Measurements from ENCODE around the gene USP30.
A peak's percentile ranks its signal among the peaks of the same experiment; 100 is the strongest.

The USP30 gene

DNA sequence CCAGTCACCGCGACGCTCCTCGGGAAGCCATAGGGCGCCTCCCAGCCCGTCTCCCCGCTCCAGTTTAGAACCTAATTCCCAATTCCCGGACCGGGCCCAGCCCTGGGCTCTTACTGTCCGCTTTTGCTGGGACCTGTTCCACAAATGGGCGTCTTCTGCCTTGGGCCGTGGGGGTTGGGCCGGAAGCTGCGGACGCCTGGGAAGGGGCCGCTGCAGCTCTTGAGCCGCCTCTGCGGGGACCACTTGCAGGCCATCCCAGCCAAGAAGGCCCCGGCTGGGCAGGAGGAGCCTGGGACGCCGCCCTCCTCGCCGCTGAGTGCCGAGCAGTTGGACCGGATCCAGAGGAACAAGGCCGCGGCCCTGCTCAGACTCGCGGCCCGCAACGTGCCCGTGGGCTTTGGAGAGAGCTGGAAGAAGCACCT, 45.8 kb downstream of the USP30 start:
- no peak for DNase-seq

DNA sequence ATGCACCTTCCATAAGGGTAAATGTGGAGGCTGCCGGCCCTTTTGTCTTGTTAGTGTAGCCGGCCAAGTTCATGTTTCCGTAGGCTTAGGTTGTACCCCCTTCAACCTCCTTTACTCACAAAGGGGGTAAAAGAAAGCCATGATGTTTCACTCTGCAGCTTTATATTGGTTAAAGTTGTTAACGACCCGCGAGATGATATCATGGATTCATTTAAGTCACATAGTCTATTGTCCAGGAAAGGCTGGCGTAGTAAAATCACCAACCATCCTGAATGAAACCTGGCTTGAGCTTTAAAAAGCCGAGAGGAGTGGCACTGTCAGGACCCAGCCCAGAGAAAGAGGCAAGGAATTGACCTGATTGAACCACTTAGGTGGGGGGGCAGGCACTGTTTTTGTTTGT, 46.3 kb downstream of the USP30 start:
- DNase-seq = peak; percentile 36

DNA sequence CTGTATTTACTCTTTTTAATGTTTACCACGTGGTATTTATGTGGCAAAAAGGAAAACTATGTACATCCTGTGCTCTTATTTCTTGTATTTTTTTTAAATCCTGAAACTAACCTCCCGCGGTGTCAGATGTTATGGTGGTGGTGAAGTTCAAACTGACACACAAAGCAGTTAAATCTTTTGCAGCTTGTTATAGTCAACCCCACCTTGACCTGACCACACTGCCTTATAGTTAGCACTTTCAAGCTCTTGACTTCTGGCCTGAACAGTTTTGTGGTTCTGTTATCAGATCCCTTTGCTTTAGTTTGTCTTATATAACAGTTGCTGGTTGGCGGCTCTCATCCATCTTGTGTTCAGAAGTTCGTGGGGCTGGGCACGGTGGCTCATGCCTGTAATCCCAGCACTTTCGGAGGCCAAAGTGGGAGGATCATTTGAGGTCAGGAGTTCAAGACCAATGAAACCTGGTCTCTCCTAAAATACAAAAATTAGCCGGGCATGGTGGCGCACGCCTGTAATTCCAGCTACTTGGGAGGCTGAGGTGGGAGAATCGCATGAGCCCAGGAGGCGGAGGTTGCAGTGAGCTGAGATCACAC, 47.1 kb downstream of the USP30 start:
- peak; percentile 22 for DNase-seq

DNA sequence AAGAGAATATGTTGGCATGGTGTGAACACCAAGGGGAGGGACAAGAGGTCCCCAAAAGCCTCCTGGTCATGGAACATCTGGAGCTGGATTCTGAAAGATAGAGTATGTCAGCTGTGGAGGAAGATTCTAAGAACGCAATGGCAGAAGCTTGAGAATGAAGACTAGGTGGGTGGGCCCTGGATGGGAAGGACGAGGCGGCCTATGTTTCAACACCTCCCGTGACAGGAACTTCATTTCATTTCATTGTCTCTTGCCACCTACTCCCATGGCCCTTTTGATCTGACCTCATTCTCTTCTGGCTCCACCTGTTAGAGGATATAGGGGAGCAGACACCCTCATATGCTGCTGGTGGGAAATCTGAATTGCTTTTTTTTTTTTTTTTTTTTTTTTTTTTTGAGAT, 48.4 kb downstream of the USP30 start:
- peak; percentile 29 for DNase-seq

DNA sequence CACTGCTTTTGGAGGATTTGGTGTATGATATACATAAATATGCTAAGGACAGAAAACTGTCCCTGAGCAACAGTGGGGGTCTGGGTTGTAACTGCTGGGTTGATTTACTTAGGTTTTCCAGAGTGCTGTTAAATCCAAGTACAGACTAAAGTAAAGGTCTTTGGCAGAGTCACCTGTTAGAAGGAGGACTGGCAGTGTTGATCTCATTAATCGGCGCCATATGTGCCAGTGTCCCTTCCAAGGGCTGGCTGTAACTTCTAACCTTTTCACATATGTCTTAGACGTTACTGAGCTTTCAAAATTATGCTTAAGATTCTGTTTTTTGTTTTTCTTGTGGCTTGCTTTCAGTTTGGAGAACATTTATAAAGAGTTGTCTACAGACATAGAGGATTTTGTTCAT, 50.1 kb downstream of the USP30 start:
- DNase-seq = no peak

DNA sequence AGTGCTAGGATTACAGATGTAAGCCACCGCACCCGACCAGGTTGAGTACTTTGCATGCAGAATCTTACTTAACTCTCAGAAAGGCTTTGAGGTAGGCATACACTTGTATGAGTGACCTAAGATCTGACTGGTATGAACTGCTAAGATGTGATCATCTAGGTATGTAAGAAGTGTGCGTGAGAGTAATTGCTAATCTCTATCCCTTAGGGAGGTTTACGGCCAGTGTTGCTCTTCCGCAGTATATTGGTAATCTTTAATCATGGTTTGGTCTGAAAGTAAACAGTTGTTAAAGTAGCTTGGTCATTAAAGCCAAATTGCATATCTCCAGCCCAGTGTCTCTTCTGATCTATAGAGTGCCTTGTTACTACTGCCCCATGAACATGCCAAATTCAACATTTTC, 52.8 kb downstream of the USP30 start:
- DNase-seq = no peak

DNA sequence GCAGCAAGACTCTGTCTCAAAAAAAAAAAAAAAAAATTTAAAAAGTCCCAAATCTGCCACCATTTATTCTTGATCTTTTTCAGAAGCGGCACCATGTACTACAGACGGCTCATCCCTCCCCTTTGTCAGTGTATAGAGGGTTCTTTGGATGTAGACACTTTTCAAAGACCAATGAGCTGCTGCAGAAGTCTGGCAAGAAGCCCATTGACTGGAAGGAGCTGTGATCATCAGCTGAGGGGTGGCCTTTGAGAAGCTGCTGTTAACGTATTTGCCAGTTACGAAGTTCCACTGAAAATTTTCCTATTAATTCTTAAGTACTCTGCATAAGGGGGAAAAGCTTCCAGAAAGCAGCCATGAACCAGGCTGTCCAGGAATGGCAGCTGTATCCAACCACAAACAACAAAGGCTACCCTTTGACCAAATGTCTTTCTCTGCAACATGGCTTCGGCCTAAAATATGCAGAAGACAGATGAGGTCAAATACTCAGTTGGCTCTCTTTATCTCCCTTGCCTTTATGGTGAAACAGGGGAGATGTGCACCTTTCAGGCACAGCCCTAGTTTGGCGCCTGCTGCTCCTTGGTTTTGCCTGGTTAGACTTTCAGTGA, 57.5 kb downstream of the USP30 start:
- peak; percentile 42 for DNase-seq

DNA sequence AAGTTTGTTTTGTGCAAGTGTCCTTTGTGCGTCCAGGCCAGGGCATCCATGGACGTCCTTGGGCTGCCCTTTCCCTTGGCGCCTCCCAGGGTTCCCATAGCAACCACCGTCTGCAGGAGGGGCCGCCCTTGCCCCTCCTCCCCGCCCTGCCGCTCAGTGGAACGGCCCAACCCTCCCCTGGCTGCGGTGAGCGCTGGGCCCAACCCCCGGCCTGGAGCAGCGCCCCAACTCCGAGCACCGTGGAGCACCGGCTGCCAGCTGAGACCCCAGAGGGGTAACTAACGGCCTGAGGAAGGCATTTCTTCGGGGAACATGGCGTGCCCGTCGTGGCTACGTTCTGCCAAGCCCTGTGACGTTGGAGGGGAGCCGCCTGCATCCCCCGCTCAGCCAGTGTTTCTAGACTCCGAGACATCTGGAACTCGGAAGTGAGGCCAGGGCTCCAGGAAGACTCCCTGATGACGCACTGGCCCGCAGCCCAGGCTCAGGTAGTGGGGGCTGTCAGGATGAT, 58.7 kb downstream of the USP30 start:
- DNase-seq = peak; percentile 95

DNA sequence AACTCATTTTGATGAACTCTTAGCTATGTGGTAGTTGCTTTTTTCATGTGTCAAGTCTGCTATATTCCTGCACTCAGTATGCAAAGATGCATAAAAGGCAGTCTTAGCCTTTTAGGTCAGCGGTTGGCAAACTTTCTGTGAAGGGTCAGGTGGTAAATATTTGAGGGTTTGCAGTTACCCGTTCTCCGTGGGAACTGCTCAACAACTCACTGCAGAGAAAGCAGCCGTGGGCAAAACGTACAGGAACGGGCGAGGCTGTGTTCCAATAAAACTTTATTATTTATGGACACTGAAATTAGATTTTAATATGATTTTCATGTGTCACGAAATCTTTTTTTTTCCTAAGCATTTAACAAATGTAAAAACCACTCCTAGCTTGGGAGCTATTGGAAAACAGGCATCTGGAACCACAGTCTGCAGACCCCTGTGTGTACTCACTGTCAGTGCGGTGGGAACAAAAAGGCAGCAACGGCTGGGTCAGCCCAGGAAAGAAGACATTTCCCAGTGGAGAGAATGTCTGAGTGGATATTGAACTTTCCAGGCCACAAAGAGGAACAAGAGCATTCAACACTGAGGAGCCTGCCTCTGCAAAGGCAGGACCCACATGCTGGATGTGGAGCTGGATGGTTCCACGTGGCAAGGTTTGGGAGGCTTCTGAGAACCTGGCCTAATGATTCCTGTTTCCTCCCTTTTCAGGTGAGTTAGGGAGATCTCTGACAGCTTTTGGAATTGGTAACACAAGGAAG, 60.5 kb downstream of the USP30 start:
- DNase-seq = peak; percentile 53

DNA sequence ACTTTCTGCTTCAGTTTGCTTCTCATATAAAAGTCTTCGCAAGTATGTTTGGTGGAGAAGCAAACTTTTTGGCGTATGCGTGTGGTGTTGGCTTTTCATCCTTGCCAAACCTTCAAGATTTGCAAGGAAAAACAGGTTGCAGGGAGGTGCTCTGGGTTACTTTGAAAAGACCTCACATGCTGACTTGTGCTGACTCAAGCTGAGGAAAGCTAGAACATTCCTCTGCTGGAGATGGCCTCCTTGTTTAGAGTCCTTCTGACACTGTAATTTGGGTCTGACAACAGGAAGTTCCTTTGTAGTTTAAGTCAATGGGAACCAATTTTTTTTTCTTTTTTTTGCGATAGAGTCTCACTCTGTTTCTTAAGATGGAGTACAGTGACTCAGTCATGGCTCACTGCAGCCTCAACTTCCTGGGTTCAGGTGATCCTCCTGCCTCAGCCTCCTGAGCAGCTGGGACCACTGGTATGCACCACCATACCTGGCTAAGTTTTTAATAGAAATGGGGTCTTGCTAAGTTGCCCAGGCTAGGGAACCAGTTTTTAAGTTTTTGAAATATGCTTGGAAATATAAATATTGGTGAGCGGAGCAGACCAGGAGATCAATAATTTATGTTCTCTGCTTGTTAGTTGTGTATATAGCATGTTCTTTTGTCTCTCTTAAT, 61.4 kb downstream of the USP30 start:
- peak; percentile 51 for DNase-seq

DNA sequence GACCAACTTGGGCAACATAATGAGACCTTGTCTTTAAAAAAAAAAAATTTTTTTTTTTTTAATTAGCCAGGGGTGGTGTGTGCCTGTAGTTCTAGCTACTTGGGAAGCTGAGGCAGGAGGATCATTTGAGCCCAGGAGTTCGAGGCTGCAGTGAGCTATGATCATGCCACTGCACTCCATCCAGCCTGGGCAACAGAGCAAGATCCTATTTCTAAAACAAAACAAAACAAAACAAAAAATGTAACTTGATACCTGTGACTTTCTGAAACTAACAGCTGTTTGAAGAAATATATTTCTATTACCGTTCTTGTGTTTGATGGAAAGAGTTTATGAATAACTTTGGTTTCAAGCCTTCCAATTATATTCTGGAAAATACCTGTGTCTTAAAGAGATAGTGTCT, 62.3 kb downstream of the USP30 start:
- no peak for DNase-seq

DNA sequence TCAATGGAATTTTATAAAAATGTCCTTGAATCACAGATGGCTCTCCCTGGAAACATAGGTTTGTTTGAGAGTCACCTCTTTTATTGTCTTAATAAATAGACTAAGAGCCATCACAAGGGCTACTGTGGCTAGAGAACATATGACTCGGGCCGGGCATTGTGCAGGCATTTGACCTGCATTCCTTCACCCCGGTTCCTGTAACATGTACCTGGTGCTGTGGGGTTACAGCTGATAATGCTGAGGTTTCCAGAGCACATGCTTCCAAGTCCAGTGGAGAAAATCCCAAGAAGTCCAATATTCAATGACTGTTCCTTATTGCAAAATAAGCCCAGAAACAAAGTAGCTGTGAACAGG, 63.0 kb downstream of the USP30 start:
- no peak for DNase-seq

DNA sequence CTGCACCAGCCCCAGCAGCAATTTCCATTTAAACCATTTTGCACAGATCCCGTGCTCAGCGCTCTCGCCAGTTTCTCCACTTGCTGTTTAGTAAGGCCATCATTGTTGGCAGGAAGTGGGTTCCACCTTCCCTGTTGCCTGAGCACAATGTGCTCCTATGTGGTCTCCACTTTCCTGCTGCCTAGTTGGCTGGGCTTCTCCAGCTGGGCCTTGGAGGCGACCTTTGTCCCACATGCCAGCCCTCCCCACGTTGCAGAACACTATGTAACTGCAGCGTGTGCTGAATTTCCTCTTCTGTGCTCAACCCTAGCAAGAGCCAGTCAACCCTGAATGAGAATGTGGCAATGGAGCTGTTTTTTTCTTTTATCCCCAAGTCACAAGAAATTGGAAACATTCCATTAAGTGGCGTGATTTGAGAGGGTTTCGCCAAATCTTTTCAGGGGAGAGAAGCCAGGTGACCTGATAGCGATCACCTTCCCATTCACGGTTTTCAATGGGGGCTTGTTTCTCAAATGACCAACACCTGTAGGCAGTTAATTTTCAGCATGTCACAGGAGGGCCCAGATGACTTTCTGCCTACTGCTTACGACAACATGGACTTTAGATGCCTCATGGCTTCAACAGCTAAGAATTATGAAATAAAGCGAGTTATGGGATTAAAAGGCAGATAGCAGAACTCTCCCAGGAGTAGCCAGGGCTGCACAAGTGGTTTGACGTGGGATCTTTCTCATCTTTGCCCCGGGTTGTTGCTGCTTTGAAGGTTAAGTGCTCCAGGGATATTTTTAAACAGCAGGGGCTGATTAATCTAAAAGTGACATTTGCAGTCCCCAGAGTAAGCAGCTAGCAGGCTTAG, 63.6 kb downstream of the USP30 start, which contains the start of gene ACACB:
TSS of gene ACACB (plus strand) at position 830 of the 853 bp plus-strand sequence. CDS start 22,819 bp downstream, outside the sequence.
- DNase-seq = peak; percentile 70

DNA sequence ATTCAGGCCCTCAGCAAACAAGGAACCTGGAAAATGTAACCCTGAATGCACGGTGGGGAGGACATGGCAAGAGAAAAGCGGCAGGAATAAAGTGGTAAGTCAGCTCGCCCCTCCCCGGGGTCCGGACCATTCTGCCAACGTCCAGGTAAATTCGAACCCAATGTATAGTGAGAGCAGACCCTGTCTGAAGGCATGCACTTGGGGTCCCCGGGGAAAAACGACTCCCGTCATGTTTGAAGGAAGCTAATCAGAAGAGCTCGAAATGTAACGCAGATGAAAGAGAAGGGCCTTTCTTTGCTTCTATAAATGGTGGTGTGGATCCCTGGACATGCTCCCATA, 64.2 kb downstream of the USP30 start:
- DNase-seq = no peak

DNA sequence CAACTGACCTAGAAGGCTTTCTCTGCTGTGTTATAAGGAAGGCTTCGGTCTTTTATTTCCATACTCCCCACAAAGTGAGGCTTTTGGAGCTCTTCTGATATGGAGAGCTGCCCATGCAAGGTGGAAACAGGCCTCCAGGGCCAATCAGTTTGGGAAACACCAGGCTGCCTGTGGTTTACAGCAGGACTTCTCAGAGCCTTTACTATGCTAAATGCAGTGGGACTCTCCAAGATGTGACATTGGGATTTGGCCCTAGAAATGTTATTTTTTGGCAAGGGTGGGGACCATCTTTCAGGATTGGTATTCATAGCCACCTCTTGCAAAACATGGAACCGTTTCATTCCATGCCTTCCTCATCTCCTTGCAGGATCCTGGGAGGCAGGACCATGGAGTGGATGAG, 67.7 kb downstream of the USP30 start:
- peak; percentile 44 for DNase-seq

DNA sequence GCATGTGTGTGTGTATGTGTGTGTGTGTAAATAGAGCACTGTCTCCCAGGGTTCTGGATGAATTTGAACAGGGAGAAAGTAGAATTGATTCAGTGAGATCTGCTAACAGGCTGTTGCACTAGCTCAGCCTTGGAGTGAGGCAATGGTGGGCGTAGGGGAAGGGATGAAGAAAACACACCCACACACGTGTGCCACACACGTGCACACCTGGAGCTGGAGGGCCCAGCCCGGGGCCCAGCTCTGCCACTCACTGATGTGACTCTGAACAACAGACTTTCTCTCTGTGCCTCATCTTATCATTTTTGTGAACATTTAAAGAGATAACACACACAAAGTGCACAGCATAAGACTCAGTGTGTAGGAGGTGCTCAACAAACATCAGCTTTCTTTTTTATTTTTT, 68.2 kb downstream of the USP30 start:
- DNase-seq = no peak

DNA sequence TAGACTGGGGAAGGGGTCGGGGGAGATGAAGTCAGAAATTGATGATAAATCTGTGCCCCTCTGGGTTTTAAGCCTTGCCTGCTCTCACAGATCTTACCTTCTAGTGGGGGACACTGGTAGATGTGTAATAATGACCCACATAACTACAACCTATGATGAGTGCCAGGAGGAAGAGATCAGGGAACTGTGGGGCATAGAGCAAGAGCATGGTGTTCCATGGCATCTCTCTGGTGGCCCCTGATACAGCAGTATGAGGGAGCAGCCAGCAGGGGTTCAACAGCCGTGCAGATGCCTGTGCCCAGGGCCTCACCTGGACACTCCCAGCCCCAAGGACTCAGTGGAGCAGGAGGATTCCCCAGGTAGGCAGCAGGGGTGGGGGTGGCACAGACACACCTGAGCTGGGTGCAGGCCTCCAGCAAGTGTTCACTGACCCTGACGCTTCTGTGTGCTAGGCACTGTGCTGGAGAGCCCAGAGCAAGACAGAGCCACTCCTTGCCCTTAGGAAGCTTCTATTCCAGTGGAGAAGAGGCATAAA, 69.0 kb downstream of the USP30 start:
- no peak for DNase-seq

DNA sequence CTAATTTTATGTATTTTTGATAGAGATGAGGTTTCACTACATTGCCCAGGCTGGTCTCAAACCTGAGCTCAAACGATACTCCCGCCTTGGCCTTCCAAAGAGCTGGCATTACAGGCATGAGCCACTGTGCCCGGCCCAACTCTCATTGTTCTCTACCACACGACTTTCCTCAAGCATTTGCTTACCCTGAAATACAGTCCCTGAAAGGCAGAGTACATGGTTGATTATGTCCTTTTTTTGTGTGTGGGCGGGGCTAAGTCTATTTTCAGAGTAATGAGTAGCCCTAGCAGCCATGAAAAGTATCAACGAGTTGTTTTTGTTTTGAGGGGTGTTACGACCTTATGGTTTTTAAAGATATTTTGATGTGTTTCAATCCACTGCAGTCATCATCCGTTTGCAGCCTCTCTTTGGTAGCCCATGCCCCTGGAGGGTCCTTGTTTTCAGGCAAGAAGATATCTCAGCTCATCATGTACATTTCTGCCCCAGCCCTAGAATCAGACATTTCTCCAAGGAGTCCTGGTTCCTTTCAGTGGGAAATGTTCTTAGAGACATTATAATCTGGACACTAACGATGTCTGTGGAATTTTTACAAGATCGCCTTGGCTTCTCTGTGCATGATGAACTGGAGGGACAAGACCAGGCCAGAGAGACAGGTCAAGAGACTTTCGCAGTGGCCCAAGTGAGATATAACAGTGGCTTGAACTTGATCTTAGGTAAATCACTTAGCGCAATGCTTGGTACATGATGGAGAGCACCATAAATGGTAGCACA, 72.7 kb downstream of the USP30 start:
- no peak for DNase-seq

DNA sequence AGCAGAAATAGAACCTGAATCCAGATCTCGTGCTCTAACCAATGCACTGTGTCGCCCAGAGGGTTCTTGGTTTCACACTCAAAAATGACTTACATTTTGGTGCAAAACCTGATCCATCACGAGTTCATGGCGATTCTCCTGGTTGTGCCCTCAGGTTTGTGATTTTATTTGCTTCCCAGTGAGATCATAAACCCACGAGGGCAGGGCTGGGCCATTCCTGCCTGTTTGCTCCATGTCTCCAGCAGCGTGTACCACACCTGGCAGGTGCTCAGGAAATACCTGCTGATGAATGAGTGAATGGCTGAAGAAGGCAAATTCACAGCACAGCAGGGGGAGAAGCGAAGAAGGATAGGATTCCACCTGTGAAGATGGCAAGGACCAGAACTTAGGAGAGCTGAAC, 73.4 kb downstream of the USP30 start:
- no peak for DNase-seq

DNA sequence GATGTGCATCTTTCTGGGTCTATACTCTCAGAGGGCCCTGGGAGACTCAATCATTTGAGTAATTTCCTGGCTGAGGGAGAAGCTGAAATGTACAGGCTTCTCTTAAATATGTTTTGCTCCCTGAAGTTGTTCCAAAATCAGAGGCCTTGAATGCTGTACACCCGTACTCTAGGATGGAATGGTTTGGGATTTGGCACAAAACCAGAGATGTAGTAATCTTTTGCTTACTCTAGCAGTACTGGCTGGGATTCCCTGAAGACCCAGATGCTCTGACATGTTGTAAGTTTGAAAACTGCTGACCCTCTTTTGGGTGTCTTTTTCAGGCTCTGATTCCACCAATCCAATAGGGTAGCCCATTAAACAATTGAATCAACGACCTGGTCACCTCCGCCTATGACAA, 74.4 kb downstream of the USP30 start:
- DNase-seq = no peak

DNA sequence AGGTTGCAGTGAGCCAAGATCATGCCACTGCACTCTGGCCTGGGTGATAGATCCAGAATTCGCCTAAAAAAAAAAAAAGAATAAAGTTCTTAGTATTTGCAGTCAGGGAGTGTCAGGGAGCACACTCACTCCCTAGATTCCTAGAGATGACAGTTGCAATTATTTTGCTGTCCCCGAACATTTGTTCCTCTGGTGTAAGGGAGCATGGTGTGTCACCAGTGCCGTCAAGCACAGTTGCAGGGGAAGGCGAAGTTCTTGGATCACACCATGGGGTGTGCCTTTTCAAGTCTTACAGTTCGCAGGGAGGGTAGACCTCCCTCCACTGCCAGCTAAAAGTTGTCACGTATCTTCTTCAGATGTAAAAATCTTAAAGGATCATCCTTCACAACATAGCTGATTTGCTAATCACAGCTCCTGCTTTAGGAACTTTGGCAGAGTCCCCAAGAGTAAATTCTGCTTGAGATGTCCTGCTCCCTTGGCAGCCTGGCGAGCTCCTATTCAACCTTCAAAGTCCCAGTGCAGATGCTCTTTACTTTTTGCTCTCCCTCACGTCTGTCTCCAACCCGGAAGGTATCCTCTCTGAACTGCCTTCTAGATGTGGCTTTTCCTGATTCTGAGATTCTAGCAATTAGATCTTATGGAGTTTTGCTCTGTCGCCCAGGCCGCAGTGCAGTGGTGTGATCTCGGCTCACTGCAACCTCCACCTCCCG, 75.3 kb downstream of the USP30 start:
- DNase-seq = no peak

All from islet precursor cell (in vitro differentiated cells).